NCI-H1105 (cell line): ENCODE results near the gene ROCK2.
"Not testable (repeated sequence)": the region's sequence is repeated elsewhere in the genome, so short reads cannot be mapped to it uniquely, and the experiment has no call there.

Experiments
- DNase-seq: peaks from one replicate; lab custom pipeline; 2025; lab: John Stamatoyannopoulos, UW

The ROCK2 gene

GRCh38 chr2:11267931-11268330 is 76.5 kb downstream of the ROCK2 start:
- DNase-seq: no peak

- no peak for DNase-seq
These were observed 79.6 kb downstream of the ROCK2 start for GRCh38 chr2:11264818-11265217.

GRCh38 chr2:11264007-11264406 is 80.4 kb downstream of the ROCK2 start:
- DNase-seq: no peak

GRCh38 chr2:11263177-11263576 is 81.3 kb downstream of the ROCK2 start:
- no peak for DNase-seq

- not testable (repeated sequence) for DNase-seq
These were observed 82.0 kb downstream of the ROCK2 start for GRCh38 chr2:11262438-11262837.

GRCh38 chr2:11261564-11261963 is 82.9 kb downstream of the ROCK2 start:
- not testable (repeated sequence) for DNase-seq

GRCh38 chr2:11260979-11261378 is 83.5 kb downstream of the ROCK2 start:
- no peak for DNase-seq

- DNase-seq: no peak
These were observed 86.5 kb downstream of the ROCK2 start for GRCh38 chr2:11257964-11258363.

GRCh38 chr2:11257078-11257477 is 87.4 kb downstream of the ROCK2 start:
- DNase-seq: no peak

GRCh38 chr2:11256166-11256565 is 88.3 kb downstream of the ROCK2 start:
- DNase-seq: no peak

- no peak for DNase-seq
These were observed 90.3 kb downstream of the ROCK2 start for GRCh38 chr2:11254100-11254536.

- DNase-seq: not testable (repeated sequence)
These were observed 92.0 kb downstream of the ROCK2 start for GRCh38 chr2:11252458-11252857.

GRCh38 chr2:11250400-11251196 is 93.8 kb downstream of the ROCK2 start:
- DNase-seq: no peak

- DNase-seq: no peak
These were observed 99.1 kb downstream of the ROCK2 start for GRCh38 chr2:11245322-11245721.

- DNase-seq: no peak
These were observed 100.2 kb downstream of the ROCK2 start for GRCh38 chr2:11244091-11244826.

- no peak for DNase-seq
These were observed 100.9 kb downstream of the ROCK2 start for GRCh38 chr2:11243512-11243911.

GRCh38 chr2:11242542-11243174 is 101.8 kb downstream of the ROCK2 start:
- DNase-seq: no peak

- DNase-seq: no peak
These were observed 102.8 kb downstream of the ROCK2 start for GRCh38 chr2:11241412-11242203.

GRCh38 chr2:11239666-11240462 is 104.6 kb downstream of the ROCK2 start:
- no peak for DNase-seq

- DNase-seq: no peak
These were observed 105.3 kb downstream of the ROCK2 start for GRCh38 chr2:11239147-11239546.

- no peak for DNase-seq
These were observed 107.3 kb downstream of the ROCK2 start for GRCh38 chr2:11237122-11237521.
